Lower leg skin (tissue), 4 donors: ENCODE data around the gene SULT1A2. TPM values are rescaled to one million over a fixed set of nuclear protein-coding genes. Genes with fewer than 3 reads are reported as not detected.

Experiments used
- DNase-seq, 2 donors: peaks; one replicate each; pipeline ENCODE4 v3.0.0-alpha.2; 2019; ENCODE audit warnings: low spot score in 2 of 2
- H3K4me3 ChIP-seq: fragments of 200-600 bp; sonication (generic); 2 replicates; pipeline ENCODE4 v1.5.1; 2017; ENCODE audit warnings: mild to moderate bottlenecking, low read depth; ENCODE audit not compliant: poor library complexity, severe bottlenecking
- POLR2A ChIP-seq, 2 donors: fragments of 450-650 bp; IDR thresholded peaks; one replicate each; pipeline ENCODE4 v1.6.1; 2016 to 2017; ENCODE audit warnings: antibody characterized with exemption in 2 of 2, mild to moderate bottlenecking in 1 of 2, moderate library complexity in 1 of 2
- WGBS, 2 donors: methylation state at CpG; one replicate each; pipeline ENCODE4 v1.1.5; 2018; 5-methylcytosine and 5-hydroxymethylcytosine counted together
- intact Hi-C: fragments of 100-400 bp; cut with DNase I; formaldehyde crosslinking; loops from one replicate; pipeline ENCODE4 v1.15.0; 2023; ENCODE audit warnings: low total_unique reads
- total RNA-seq, 4 donors: library from RNA; depleted of rRNA; stranded (reverse); fragments of >200 nt; gene quantifications; one replicate each; pipeline ENCODE4 v1.1.0, GENCODE V29; 2016
- TF ChIP-seq, protein P1 (sequence below), 3 donors: fragments of 450-650 bp; IDR thresholded peaks; one replicate each; pipeline ENCODE4 v1.5.1; 2016; ENCODE audit warnings: antibody characterized with exemption in 3 of 3, mild to moderate bottlenecking in 3 of 3, moderate library complexity in 2 of 3

SULT1A2 gene
- total RNA-seq, 4 donors from 2014 or later: not detected

DNA sequence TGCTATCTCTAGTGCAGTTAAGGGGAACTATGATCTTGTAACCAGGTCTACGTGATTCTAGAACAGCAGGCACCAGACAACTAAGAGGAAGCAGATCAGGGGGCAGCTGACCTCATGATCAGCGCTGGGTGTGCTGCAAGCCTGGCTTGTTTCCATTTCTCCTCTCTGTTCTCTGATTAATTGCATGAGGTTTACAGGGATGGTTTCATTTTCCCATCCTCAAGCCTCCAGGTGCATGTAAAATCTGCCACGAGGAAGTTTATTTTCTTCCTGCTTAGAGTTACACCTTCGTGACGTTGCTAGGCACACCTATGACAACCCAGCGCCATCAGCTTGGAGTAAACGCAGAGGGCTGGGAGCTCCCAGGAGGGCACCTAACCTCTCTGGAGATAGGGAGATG is 53.8 kb downstream of the SULT1A2 start:
- DNase-seq: peak in 1 of 2 donors; percentile 62
- no peak for TF ChIP-seq POLR2A (IDR thresholded peaks at IDR 0.05)
- TF ChIP-seq, protein P1, sequence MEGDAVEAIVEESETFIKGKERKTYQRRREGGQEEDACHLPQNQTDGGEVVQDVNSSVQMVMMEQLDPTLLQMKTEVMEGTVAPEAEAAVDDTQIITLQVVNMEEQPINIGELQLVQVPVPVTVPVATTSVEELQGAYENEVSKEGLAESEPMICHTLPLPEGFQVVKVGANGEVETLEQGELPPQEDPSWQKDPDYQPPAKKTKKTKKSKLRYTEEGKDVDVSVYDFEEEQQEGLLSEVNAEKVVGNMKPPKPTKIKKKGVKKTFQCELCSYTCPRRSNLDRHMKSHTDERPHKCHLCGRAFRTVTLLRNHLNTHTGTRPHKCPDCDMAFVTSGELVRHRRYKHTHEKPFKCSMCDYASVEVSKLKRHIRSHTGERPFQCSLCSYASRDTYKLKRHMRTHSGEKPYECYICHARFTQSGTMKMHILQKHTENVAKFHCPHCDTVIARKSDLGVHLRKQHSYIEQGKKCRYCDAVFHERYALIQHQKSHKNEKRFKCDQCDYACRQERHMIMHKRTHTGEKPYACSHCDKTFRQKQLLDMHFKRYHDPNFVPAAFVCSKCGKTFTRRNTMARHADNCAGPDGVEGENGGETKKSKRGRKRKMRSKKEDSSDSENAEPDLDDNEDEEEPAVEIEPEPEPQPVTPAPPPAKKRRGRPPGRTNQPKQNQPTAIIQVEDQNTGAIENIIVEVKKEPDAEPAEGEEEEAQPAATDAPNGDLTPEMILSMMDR (IDR thresholded peaks at IDR 0.05): no peak
- no peak overlapping the region for H3K4me3 ChIP-seq
- 38 to 48% methylated on average over 7 of the region's 7 CpGs for WGBS, 2 donors
- intact Hi-C loops: no loop called here

DNA sequence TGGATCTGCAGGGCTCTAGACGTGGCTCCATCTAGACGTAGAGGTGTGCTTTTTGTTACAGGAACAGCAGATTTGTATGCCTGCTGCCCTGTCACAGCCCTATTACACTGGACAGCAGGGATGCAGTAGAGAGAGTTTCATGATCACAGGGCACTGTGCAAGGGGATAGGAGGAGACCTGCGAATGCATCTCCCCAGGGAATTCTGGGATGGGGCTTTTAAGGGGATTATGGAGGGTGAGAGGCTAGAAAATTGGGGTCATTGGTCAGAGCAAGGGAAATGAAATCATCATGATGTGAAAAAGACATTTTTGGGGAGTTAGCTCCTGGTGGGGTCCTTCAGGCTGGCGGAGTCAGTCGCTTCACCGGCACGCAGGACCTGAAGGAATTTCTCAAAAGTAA is 54.2 kb downstream of the SULT1A2 start:
- 74 to 88% methylated on average over 7 of the region's 7 CpGs for WGBS, 2 donors
- TF ChIP-seq POLR2A (IDR thresholded peaks at IDR 0.05): no peak
- TF ChIP-seq, protein P1 (IDR thresholded peaks at IDR 0.05): no peak
- intact Hi-C loops: no loop called here
- no peak for DNase-seq
- H3K4me3 ChIP-seq: no peak overlapping the region

Other genes starting within 250 kb of the SULT1A2 start
- gene NPIPB6, start 233.5 kb downstream of the SULT1A2 start, total RNA-seq: 10 to 100 TPM in 1 of 4 donors, 1 to 10 TPM in 3; 1.5 to 10.2 (median 3.6) TPM
- 100 to 1,000 TPM; 141 to 285 (median 156) TPM for gene EIF3CL, start 193.2 kb downstream of the SULT1A2 start, total RNA-seq
- under 1 TPM in 1 of 4 donors, not detected in 3; 0.22 TPM for gene NPIPB7, start 124.7 kb downstream of the SULT1A2 start, total RNA-seq
- 10 to 100 TPM; 32.2 to 52.7 (median 43.6) TPM for gene CLN3, start 105.0 kb downstream of the SULT1A2 start, total RNA-seq
- gene APOBR, start 102.4 kb downstream of the SULT1A2 start, total RNA-seq: 1 to 10 TPM in 3 of 4 donors, under 1 TPM in 1; 0.88 to 2.0 (median 1.6) TPM
- not detected for gene IL27, start 90.2 kb downstream of the SULT1A2 start, total RNA-seq
- 100 to 1,000 TPM in 2 of 4 donors, 10 to 100 TPM in 2; 52.4 to 275 (median 140) TPM for gene NUPR1, start 58.1 kb downstream of the SULT1A2 start, total RNA-seq
- gene SGF29, start 43.1 kb downstream of the SULT1A2 start, total RNA-seq: 10 to 100 TPM; 16.7 to 29.9 (median 26.8) TPM
- 1 to 10 TPM; 2.4 to 7.4 (median 3.1) TPM for gene SULT1A1, start 13.0 kb upstream of the SULT1A2 start, total RNA-seq
- not detected for gene NPIPB8, start 41.0 kb upstream of the SULT1A2 start, total RNA-seq
- gene EIF3C, start 114.4 kb upstream of the SULT1A2 start, total RNA-seq: 100 to 1,000 TPM; 188 to 390 (median 282) TPM
- 1 to 10 TPM in 3 of 4 donors, under 1 TPM in 1; 0.93 to 4.6 (median 2.8) TPM for gene NPIPB9, start 154.7 kb upstream of the SULT1A2 start, total RNA-seq
- gene ATXN2L, start 225.9 kb upstream of the SULT1A2 start, total RNA-seq: 100 to 1,000 TPM in 1 of 4 donors, 10 to 100 TPM in 3; 54.8 to 152 (median 66.5) TPM
- 100 to 1,000 TPM; 103 to 121 (median 110) TPM for gene TUFM, start 249.3 kb upstream of the SULT1A2 start, total RNA-seq